ENCODE data around the gene EFCAB14.
"Not testable (repeated sequence)": the region's sequence is repeated elsewhere in the genome, so short reads cannot be mapped to it uniquely, and the experiment has no call there.

EFCAB14 gene

DNA sequence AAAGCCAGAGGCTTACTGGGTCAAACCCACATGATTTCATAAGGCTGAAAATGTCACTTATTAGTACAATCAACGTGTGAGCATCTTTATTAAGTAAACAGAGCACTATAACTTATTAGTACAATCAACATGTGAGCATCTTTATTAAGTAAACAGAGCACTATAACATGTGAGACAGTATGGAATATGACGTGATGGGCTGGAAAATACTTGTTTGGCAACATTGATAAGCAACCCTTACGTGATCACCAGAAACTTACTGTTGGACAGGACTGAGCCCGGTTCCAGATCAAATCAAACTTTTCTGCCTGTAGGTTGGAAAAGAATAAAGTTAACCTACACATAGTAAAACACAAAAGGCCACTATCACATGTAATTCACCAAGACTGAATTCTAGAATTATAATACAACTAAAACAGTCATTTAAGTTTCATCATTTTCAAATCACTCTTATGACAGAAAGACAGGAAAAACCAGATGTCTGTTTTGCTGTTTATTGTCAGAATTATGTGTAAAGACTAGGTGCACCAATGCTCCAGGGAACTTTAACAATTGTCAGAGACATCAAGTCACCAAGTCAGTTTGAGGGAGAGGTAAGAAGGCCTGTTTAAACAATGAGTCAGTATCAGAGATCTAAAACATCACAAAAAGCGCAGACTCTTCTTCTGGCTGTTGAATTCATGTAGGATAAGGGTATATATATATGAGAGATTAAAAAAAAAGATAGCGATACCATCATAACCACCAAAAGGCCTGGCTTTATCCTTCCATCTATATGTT is 66.4 kb downstream of the EFCAB14 start:
- no peak for DNase-seq

DNA sequence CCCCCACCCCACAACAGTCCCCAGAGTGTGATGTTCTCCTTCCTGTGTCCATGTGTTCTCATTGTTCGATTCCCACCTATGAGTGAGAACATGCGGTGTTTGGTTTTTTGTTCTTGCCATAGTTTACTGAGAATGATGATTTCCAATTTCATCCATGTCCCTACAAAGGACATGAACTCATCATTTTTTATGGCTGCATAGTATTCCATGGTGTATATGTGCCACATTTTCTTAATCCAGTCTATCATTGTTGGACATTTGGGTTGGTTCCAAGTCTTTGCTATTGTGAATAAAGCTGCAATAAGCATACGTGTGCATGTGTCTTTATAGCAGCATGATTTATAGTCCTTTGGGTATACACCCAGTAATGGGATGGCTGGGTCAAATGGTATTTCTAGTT is 67.8 kb downstream of the EFCAB14 start:
- not testable (repeated sequence) for DNase-seq

DNA sequence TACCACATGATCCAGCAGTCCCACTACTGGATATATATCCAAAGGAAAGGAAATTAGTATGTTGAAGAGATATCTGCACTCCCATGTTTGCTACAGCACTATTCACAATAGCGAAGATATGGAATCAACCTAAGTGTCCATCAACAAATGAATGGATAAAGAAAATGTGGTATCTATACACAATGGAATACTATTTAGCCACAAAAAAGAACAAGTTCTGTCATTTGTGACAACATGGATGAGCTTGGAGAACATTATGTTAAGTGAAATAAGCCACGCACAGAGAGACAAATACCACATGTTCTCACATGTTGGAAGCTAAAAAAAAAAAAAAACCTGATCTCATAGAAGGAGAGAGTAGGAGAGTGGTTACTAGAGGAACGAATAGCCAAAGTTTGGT is 68.4 kb downstream of the EFCAB14 start:
- no peak for DNase-seq

DNA sequence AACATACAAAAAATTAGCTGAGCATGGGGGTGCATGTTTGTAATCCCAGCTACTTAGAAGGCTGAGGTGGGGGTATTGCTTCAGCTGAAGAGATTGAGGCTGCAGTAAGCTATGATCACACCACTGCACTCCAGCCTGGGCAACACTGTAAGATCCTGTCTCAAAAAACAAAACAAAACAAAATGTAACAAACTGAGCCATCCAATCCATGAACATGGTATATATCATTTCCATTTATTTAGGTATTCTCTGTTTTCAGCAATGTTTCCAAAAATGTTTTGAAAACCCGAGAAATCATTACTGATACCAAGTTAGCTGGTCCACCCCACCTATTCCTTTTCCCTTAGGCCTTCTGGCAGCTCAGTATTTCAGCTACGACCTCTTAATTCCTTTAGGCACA is 69.2 kb downstream of the EFCAB14 start:
- DNase-seq, result no peak

DNA sequence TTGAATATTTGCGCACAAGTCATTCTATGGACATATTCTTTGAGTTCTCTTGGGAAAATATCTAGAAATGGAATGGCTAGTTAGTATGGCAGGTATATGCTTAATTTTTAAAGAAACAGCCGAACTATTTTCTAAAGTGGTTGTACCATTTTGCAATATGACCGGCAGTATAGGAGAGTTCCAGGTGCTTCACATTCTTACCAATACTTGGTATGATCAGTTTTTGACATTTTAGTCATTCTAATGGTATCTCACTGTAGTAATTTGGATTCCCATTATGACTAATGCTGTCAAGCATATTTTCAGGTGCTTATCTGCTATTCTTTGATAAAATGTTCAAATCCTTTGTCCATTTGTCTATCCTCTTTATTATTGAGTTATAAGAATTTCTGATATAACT is 71.3 kb downstream of the EFCAB14 start:
- DNase-seq, result no peak

DNA sequence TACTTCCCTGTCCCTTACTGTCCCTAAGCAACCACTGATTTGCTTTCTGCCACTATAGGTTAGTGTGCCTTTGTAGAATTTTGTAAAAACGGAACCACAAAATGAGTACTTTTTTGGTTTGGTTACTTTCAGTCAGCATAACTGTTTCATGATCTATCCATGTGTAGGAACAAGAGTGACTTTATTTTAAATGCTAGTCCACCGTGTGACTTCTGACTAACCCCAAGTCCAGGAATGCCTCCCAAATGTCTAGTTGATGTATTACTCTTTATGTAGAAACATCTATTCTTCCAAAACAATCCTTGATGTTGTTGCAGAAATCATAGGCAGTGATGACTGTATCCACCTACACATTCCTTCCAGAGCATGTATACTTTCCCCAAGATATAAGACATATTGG is 72.1 kb downstream of the EFCAB14 start:
- no peak for DNase-seq

DNA sequence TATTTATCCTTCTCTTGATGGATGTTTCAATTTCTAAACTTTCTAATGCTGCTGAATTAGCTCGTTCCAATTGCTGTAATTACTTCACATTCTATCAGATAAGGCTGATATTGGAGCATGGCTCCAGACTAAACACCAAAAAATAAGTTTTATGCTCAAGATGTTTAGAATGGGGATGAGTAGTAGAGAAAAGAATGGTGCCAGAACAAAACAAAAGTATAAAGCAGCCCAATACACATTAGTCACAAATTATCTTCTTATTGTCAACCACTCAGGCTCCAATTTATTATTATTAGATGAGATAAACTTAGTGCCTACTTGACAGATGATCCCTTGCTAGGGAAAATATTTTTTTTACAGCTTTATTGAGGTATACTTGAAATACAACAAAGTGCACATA is 72.6 kb downstream of the EFCAB14 start:
- DNase-seq, result no peak

DNA sequence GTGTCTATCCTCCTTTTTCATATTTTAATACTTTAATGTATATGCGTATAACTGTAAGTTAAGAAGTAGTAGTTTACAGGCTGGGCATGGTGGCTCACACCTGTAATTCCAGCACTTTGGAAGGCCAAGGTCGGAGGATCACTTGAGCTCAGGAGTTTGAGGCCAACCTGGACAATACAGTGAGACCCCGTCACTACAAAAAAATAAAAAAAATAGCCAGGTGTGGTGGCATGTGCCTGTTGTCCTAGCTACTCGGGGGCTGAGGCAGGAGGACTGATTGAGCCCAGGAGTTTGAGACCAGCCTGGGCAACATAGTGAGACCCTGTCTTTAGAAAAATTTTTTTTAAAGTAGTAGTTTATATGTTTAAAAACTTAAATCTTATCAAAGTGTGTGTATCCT is 73.1 kb downstream of the EFCAB14 start:
- DNase-seq, result no peak

DNA sequence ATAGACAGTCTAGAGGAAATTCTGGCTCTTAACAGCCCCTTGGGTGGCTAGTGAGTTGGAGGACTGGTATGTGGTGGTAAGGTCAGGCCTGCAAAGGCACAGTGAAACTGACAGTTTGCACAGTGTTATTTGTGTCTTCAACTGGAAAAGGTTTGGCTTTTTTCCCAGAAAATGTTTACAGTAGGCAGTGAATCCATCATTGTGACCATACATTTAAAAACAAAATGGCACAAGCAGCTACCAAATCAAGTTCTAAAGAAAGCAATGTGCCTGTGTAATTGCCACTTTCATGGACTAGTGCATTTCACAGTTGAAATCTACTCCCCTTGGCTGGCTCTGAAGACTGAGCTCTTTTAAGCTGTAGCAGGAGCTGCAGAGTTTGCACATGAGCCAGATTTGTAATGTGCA is 75.5 kb downstream of the EFCAB14 start:
- DNase-seq, result no peak

DNA sequence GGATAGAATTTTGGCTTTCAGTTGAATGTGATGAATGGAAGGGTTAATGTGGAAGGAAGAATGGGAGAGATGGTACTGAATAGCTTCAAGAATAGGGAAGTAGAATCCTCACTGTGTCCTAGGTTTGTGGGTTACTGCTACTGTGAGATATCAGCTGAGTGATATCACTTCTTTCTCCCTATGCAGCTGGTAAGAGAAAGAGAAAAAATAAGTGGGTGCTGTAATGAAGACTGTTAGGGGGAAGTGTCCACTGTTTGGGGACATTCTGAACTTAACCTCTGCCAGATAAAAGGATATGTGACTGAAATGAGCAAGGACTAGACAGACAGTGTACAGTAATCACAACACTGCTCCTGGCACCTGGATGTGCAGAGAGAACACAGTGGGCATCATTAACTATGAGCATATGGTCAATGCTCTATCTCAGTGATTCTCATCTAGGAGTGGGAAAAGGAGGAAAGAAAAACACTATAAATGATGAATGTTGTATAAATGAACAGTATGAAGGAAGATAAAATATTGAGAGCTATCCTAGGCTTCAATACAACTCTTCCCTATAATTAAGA is 76.7 kb downstream of the EFCAB14 start:
- no peak for DNase-seq

DNA sequence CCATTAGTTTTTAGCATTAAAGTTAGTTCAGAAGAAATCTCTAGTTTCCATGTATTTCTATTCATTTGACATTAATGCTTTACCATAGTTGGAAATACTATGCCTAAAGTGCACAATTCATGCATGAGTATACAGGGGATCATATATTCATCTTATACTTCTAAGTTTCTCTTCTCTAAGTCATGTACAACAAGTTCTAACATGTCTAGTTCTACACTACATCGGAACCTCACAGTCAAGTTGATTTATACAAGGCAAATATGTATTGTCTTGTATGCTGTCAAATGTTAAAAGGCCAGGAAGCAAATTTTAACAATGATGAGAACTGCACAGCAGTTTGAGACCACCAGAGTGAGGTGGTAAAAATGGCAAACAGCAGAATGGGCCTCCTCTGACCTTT is 79.4 kb downstream of the EFCAB14 start:
- no peak for DNase-seq

DNA sequence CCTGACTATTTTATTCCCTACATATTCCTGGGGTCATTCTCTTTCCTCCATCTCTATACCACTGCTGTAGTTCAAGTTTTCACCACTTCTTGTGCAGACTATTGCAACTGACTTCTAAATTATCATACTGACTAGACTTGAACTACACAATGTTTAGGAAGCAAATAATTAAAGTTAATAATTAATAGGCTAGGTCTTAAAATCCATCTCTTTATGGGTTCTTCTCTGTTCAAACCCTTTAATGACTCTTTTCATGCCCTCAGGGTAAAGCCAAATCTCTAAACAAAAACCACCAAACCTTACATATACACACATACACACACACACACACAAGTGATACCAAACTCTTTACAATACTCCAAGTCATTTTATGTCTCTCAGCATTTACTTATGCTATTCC is 80.0 kb downstream of the EFCAB14 start:
- DNase-seq, result no peak

DNA sequence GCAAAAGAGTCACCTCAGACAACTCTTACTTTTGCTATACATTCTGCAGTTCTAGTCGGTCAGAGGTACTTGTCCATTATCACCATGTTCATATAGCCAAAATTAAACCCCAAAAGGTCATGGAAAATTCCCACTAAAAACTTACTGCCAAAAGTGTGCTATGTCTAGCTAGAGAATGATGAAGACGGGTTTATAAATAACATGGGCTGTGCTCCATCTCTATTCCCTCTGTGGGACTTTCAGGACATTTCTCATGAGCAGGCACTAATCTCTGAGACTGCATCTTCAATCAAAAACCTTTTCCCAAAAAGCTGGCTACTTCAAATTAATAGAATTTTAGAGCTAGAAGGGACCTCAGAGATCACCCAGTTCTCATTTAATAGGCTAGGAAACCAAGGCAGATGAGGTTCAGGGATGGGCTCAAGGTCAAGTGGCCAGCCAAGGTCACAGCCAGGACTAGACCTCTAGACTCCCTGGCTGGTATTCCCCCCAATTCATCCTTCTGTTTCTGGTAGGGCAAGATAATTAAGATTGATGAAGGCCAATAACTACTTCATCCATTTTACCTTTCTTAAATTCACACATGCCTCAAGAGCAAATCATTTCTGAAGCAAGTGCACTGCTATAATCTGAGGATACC is 81.3 kb downstream of the EFCAB14 start:
- no peak for DNase-seq

DNA sequence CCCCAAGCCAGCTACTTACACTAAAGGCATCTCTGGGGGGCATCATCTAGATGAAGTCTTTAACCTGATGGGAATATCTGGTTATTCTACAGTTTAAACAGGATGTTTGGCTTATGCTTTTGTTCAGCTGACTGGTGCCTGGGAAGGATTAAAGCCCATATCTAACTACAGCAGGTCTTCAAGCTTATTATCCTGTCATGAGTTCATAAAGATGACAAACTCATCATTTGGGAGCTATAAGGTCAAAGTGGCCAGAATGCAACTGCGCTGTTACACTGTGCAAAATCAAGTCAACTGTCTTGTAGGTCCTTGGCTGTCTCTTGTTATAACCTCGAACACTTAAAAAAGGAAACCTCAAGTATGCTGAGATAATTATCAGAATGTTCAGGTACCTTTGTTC is 83.7 kb downstream of the EFCAB14 start:
- DNase-seq, result no peak

DNA sequence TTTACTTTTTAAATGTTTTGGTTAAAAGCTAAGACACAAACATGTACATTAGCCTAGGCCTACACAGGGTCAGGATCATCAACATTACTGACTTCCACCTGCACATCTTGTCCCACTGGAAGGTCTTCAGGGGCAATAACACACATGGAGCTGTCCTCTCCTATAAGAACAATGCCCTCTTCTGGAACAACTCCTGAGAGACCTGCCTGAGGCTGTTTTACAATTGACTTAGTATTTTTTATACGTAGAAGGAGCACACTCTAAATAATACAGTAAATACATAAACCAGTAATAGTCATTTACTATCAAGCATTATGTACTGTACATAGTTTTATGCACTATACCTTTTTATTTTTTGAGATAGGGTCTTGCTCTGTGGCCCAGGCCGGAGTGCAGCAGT is 88.2 kb downstream of the EFCAB14 start:
- no peak for DNase-seq

All from activated CD4-positive, CD25-positive, alpha-beta regulatory T cell treated with anti-CD3 and anti-CD28 coated beads, Interleukin-2, amount 50 U/mL, for 72 hours (primary cell).